ENCODE results near the gene STIM2.

STIM2 gene

DNA sequence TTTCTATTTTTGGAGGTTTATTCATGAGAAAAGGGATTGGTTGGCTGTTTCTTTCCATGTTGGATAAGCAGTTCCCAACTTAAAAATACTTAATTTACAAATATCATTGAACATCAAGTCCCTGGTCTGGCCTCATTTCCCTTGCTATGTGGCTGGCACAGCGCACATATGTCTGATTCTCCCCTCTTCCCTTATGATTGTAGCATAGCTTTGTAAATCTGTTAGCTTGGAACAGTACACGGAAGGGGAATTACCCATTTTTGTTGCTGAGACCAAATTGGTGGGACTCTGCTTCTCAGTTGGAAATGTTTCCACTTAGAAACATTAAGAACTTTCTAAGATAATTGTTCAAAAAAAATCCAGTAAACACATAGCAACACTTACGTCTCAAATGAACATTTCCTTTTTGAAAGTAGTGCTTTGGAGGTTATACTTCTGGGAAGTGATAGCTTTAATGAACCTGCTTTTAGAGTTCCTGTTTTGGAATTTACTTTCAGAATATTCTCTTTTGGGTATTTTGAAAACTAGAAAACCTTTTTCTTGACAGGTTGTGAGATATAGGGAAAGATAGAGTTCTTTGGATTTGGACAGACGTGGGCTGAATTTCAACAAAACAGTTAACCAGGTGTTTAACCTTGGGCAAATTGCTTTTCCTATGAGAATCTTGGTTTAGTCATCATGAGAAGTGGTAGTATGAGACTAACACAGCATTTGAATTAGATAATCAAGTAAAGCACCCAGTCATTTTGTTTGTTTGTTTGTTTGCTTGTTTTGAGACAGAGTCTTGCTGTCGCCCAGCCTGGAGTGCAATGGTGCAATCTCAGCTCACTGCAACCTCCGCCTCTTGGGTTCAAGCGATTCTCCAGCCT lies 47.3 kb downstream of the STIM2 start:
- no peak for DNase-seq

DNA sequence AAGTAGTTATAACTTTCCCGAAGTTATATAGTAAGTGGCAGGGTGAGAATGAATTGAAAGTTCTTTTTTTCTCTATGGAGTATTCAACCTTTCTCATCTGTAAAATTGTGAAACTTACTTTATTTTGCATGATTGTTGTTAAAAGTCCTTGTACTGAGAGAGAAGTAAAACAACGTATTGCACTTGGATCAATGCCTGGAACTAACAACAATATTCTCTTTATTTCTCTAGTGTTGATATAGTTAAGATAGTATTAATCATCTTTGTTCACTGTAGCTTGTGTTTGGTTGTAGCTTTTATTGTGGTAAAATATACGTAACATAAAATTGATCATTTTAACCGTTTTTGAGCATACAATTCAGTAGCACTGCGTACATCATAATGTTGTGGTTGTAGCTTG lies 48.7 kb downstream of the STIM2 start:
- no peak for DNase-seq

DNA sequence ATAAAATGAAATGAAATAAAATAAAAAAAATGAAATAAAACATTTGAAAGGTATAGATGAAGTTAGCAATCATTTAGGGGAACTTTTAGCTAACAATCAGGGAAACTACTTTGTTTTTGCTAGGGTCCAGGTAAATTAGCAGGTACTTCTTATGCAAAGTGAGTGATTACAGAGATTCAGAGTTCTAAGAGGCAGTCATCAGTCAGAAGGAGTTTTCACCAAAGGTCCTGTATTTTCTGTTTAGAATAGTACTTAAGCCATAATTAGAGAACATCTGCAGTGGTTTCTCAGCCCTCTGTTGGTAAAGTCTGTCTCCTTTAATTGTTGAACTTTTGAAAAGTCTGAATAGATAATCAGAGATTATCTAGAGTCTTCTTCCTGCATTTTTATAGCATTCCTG lies 50.6 kb downstream of the STIM2 start:
- DNase-seq, result no peak

DNA sequence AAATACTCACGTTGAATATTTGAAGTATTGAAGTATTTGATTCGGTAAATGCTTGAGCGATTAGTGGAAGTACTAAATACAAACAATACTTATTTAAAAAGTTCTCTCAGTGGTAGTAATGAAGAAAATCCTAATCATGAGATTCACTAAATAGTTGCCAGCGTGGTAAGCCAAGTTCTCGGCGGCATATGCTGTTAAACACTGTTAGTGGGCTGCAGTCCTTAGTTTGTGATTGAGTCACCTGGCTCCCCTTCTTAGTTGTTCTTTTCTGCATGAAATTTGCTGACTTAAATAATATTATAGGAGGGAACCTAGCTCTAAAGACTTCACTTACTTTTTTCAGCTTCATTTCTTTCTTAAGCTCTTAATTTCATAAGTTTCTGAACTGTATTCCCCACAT lies 51.4 kb downstream of the STIM2 start:
- DNase-seq, result no peak

DNA sequence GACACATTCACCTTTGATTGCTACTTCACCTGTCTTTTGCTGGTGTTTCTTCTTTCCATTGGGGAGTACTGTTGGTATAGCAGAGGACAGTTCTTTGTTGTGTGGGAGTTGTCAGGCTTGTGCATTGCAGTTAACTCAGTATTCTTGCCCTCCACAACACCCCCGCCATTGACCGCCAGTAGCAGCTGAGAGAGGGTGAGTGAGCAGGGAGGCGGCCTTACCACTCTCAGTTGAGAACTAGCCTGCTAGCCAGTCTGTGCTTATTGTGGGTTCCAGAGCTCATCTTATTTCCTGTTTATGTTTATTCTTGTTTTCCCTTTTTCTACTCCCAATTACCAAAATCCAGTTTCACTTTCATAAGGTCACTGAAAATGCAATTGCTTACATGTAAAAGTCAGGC lies 52.2 kb downstream of the STIM2 start:
- DNase-seq, result no peak

DNA sequence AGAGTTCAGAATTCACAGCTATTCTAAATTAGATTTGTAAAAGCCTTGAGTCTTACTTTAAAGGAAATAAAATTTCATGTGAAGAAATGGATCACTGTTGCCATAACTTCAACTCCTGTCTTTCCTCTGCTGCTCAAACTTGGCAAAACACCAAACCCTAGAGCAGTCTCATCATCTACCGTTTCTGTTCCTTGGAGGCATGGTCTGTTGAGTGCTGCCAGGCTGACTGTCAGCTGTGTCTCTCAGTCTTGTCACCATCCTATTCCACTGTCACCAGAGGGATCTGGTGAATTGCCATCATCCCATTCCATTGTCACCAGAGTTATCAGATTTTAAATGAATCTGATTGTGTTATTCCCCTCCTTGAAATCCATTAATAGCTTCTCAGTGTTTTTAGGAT lies 55.6 kb downstream of the STIM2 start:
- DNase-seq, result no peak

DNA sequence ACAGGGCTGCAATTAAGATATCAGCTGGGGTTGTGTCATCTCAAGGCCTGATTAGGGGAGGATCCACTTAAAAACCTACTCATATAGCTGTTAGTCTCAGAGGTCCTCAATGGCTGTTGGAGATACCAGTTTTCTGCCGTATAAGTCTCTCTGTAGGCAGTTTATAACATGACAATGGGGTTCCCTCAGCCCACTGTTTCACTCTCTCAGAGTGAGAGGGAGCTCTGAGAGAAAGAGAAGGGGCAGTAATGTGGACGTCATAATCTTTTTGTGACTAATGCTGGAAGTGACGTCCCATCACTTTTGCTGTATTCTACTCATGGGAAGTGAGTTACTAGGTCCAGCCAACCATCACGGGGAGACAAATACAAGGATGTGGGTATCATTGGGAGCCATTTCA lies 70.3 kb downstream of the STIM2 start:
- no peak for DNase-seq

DNA sequence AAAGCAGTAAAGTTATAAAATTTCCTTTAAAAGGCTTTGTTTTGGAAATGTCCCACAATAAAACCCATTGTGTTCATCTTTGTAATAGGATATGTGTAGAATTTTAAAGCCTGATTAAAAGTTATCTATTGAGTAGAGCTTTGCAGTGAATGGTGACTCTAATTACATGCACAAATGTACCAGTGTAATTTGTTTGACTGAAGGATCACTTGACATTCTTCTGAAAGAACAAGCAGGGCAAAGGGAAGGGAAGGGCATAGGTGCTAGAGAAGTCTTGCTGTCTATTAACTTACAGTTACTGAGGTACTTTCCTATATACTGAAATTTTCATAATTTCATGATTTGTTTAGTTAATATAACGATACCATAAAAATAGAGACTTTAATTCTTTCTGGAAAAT lies 70.8 kb downstream of the STIM2 start:
- no peak for DNase-seq

DNA sequence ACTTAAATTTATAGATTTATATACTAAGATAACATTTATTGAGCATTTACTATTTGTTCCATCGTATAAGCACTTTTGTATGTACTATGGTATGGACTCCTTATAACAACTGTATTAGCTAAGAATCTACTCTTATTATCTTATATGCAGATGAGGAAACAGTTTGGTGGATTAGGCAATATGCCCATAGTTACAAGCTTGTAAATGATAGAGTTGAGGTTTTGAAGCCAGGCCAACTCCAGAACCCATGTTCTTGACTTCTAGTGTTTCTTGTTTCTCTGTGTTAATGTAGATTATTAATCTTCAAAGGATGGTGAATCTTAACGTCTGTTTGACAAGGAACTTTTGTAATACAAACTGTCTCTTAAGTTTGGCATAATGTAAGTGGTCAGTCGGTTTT lies 71.3 kb downstream of the STIM2 start:
- DNase-seq, result no peak

DNA sequence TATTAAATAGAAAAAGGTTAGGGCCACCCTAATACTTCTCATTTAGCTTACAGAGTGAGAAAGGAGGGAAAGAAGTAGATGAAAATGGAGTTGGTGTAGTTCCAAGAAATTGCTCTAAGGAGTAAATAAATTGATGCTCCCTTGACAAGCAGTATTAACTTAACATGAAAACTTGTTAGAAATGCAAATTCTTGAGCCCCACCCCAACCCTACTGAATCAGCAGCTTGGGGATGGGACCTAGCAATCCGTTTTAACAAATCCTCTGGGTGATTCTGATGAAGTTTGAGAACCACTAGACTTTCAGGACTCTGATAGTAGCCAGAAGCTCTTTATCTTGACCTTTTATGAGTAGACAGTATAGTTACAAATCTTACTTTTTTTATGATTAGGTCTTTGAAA lies 74.8 kb downstream of the STIM2 start:
- no peak for DNase-seq

DNA sequence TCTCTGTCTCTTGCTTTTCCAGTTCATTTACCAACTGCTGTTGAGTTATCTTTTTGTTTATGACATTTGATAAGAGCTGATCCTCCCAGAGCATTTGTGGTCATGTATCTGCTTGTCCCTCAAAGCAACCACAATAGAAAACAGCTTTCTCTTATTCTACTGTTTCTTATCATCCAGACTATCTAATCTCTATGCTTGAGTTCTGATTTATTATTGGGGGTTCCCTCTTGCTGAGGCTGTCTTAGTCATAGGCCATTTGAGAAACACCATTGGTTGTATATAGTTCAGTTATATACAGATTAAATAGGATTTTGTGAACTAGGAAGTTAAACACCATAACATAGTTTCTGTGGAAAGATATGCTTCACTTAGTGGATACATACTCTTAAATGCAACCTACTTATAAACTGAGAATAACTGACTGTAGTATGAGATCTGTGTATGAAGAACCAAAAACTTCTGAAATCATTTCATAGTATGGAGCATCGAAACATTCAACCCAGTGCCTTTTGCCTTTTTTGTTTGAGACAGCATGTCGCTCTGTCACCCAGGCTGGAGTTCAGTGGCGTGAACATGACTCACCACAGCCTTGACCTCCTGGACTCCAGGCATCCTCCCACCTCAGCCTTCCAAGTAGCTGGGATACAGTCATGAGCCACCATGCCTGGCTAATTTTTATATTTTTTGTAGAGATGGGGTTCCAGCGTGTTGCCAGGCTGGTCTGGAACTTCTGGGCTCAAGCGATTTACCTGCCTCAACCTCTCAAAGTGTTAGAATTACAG lies 75.8 kb downstream of the STIM2 start:
- DNase-seq, result peak; percentile 78

DNA sequence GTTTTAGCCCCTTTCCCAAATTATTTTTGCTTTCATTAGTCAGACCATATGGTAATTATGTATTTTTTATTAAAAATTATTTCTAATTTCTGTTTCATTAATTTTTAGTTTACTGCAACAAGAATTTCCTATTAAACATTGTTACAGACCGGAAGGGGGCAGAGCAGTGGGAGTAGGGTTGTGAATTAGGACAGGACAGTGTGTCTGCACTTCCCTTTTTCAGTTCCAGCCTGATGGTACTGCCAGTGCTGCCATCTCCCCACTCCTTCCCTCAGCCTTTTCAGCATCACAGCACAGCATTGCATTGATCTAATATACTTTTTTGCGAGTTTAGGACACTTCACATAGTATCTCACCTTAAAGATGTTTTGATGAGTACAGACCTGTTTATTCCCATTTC lies 76.5 kb downstream of the STIM2 start:
- DNase-seq, result no peak

DNA sequence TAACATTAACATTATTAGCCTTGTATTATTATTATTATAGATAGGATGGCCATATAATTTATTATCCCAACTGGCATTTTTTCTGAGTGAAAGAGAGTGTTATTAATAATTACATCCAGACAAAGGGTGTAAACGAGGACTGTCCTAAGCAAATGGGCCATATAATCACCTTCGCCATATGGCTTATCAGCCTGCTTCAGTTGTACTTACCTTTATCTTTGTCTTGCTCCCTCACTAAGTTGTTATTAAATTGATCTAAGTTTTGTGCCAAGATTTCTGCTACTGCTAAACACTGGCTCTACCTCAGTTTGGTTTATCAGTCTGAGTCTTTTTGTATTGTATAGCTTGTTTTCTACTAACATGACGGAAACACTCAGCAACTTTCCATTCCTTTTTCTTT lies 76.9 kb downstream of the STIM2 start:
- DNase-seq, result no peak

DNA sequence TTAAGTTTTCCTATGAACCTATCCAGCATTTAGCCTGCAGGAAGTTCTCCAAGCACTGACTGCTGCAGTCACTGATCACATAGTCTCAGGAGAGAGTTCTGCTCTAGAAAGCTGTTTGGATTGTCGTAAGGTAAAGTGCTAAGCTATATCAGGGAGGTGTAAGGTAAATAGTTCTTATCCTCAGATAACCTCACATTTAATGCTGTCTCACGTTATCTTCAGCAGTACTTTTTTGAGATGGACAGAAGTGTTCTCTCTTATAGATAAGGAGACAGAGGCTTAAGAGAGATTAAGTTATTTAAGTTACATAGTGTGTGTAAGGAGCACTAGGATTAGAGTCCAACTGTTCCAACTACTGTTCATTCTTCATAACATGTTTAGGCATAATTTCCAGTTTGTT lies 77.9 kb downstream of the STIM2 start:
- DNase-seq, result no peak

DNA sequence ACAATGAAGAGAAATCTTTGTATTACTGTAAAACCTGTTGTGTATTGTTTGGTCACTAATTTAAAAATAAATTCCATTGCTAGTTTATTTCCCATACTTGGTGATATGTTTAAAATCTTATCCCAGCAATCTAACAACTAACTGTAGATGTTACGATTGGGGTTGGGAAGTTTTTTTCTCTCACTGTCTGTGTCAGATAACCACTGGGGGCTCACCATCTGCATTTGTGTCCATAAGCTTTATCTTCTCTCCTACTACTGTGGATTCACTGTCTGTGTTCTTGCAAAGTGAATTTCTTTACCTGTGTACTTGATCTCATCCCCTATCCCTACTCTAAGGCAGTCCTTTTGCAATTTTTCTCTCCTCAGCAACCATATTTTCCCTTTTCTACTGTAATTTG lies 81.3 kb downstream of the STIM2 start:
- no peak for DNase-seq

DNA sequence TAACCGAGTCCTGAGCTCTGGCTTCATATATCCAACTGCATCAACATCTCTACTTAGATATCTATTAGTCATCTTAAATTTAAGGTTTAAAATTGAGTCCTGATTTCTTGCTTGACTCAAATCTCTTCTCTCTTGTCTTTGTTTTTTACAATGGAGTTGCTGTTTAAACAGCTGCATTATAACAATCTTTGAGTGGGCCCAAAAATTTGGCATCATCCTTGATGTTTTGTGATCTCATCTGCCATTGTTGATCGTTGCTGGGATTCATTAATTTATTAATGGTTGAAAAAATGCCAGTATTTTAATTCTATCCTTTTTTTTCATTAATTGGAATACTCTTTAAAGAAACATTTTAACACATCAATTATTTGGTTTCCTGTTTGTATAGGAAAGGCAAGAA lies 82.2 kb downstream of the STIM2 start:
- DNase-seq, result no peak

DNA sequence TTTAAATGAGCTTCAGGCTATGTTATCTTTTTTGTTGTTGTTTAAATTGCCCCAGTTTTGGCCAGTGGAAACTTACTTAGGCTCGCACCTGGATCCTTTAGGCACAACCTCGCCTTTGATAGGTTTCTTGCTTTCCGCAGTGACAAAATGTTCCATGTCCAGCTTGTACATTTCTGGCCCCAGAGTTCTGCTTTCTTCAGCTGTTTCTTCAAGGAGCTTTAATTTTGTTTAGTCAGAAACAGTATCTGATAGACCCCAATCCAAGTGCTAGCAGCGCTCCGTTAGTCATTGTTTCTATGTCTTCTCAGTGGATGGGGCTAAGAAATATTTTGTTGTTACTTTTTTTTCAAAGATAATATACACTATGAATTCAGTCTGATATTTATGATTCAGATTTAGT lies 82.8 kb downstream of the STIM2 start:
- no peak for DNase-seq

DNA sequence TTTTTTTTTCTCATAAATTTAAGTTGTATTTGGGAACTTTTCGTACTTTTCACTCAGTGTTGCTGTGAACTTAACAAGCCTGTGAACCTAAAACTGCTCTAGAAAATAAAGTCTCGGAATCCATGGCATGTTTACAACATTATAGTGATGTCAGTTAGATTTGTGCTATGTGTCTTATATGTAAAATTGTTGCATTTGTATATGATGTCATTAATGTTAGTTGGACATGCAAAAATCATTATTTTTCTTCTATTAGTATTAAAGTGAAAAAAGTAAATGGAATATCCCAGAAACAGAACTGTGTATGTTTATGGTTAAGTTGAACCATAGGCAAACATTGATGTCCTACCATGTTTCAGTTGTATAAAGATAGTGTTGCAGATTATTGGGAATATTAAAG lies 85.2 kb downstream of the STIM2 start:
- no peak for DNase-seq

DNA sequence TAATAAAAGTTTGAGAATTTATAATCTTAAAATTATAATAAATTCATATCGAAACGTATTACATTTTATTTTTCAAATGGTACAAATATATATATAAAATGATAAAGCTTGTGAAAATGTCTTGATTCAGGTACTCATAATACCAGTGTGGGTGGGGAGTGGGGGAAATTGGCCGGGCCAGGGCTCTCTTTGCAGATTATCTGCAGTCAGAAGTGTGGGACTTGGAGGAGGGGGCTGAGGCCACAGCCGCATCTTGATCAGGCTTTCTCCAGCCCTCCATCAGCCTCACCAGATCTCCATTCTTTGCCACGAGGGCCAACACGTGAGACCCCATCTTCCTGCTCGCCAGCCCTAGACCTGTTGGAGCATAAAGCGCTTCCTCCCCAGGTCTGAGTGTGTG lies 86.7 kb downstream of the STIM2 start:
- DNase-seq, result no peak

DNA sequence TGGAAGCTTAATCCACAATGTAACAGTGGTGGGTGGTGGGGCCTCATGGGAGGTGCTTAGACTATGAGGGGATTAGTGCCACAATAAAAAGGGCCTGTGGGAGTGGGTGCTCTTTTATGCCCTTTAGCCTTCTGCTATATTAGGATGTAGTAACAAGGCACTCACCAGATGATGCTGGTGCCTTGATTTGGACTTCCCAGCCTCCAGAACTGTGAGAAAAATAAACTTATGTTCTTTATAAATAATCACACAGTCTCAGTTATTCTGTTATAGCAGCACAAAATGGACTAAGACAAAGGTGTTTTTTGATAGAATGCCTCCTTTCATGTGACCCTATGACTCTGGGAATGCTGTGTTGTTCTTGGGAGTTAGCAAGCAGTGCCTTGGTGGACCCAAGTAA lies 89.8 kb downstream of the STIM2 start:
- DNase-seq, result no peak

DNA sequence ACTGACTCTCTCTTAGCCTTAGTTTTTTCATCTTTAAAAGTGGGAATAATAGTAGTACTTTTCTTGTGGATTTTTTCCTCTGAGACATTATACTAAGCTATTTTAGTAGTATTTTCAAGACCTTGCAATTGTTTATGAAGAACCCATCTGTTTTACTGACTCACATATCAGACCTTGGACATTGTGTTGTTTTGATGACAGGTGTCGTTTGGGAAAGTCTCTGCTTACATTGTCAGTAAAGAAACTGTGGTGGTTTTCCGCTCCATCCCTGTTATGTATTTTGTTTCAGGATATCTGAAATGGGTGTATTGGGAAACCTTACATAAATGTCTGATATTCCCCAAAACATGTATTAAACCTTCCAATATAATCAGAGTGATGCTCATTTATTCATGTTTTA lies 92.2 kb downstream of the STIM2 start:
- no peak for DNase-seq

DNA sequence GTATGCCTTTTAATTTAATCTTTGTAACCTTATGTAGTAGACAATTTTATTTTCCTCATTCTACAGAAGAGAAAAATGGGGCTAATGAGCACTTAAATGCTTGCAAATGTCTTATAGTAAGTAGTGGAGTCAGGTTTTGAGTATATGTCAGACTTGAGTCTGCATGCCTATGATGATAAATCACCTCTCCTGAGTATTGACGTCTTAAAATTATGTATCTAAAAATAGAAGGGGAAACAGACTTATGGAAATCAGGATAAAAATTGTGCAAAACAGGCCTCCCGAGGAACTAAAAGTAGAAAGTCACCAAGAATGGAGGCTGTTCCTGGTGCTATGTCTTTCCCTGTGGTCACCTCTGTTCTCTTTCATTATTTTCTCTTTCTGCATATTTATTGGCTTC lies 92.7 kb downstream of the STIM2 start:
- DNase-seq, result no peak

DNA sequence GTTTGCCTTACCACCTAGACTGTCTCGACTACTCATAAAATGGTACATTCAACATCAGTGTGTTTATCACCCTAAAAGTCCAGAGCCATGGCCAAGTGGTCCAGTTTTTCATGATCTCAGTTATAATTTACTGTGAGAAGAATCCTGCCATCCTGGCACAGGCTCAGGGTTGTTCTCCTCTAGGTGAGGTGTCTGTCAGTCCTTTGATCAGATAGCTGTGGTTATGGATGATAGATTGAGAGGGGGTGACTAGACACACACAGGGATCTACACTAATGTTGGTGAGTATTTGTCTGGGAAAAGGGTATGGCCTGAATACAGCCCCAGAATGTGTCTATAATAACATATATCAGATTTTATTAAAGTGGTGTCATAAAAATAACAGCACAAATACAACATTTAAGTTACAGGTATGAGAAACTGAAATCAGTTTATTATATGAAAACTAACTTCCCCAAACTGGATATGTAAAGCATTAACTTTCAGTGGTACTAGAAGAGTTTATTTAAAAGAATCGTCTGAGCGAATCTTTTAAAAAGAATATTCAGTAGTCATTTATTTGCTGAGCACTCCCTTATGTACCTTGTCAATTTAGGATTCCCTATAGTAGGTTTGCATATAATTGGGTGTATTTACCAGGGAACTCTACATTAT lies 93.3 kb downstream of the STIM2 start:
- DNase-seq, result no peak

DNA sequence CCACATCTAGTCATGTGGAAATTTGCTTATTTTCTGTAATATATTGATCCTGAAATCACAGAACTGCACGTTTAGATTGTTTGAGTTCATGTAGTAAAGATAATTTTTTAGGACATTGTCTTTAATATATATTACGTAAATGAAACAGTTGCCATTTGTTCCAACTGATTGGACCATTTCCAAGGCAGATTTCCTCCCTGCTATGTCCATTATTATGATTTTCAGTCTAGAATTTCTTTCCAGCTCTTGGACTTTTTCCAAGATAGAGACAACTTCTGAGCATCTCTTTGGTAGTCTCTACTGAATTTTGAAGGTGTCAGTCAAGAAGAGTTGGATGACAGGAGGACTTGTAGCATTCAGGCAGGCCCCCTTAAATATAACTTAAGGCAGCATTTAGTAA lies 94.6 kb downstream of the STIM2 start:
- no peak for DNase-seq
